GM12878 (cell line): Measurements from ENCODE around the gene RIC1. TPM values are rescaled to one million over a fixed set of nuclear protein-coding genes. Genes with fewer than 3 reads are reported as not detected.

Experiments
- ATAC-seq: fragments of 200-7000 bp; cut with Tn5 transposase; 3 replicates; pipeline ENCODE4 v1.9.1; 2020; ENCODE audit warnings: mild to moderate bottlenecking, moderate library complexity
- BruUV-seq: library from RNA; stranded (reverse); fragments of 400-500 nt; replicated peaks from 2 replicates; lab custom pipeline; 2021; lab: Mats Ljungman, UMichigan
- CTCF ChIA-PET: fragments of 300-600 bp; sonication (Branson Sonifier 250); formaldehyde crosslinking; extraction: SDS; loops from one replicate; lab custom pipeline; 2021; ENCODE audit warnings: inconsistent platforms; lab: Yijun Ruan, JAX
- POLR2A ChIA-PET: fragments of 350-600 bp; formaldehyde crosslinking; extraction: SDS; loops from one replicate; lab custom pipeline; 2021; ENCODE audit warnings: inconsistent platforms; lab: Charles Lee
- RAD21 ChIA-PET: fragments of 300-600 bp; sonication (Branson Sonifier 250); formaldehyde crosslinking; loops from one replicate; lab custom pipeline; 2023; ENCODE audit warnings: antibody characterized with exemption; ENCODE audit not compliant: unreplicated experiment; lab: Charles Lee
- SMC1A ChIA-PET: fragments of 300-600 bp; sonication (Branson Sonifier 250); formaldehyde crosslinking; loops from one replicate; lab custom pipeline; 2023; ENCODE audit not compliant: unreplicated experiment, uncharacterized antibody; lab: Charles Lee
- DNase-seq: peaks from one replicate; pipeline ENCODE4 v3.0.0-alpha.2; 2011; ENCODE audit warnings: low read depth, low spot score
- FAIRE-seq: peaks from 3 replicates; lab custom pipeline; 2011; peaks lifted over from hg19 to GRCh38; lab: Jason Lieb, UNC
- H2AFZ ChIP-seq: 2 replicates; pipeline ENCODE4 v1.6.0; 2011; ENCODE audit warnings: low read depth, low read length, control low read depth; ENCODE audit not compliant: control insufficient read depth
- H3K27ac ChIP-seq: 2 replicates; pipeline ENCODE4 v1.5.1; 2011; ENCODE audit warnings: control low read depth; ENCODE audit not compliant: control insufficient read depth, insufficient read depth
- H3K27me3 ChIP-seq, 2 experiments: replicated peaks in 1 of 2; 2 replicates each; pipeline versions ENCODE4 v1.6.0 to v1.6.1; 2011; ENCODE audit warnings: low read length in 1 of 2; ENCODE audit not compliant: control insufficient read depth in 2 of 2, insufficient read depth in 2 of 2
- H3K36me3 ChIP-seq, 2 experiments: 2 replicates each; pipeline ENCODE4 v1.5.1; 2011; ENCODE audit warnings: low read length in 1 of 2; ENCODE audit not compliant: control insufficient read depth in 2 of 2, insufficient read depth in 2 of 2
- H3K4me1 ChIP-seq: 2 replicates; pipeline ENCODE4 v1.6.1; 2011; ENCODE audit warnings: mild to moderate bottlenecking, low read length, moderate library complexity, mixed read lengths; ENCODE audit not compliant: control insufficient read depth, insufficient read depth
- H3K4me2 ChIP-seq: 2 replicates; pipeline ENCODE4 v1.6.0; 2011; ENCODE audit warnings: control low read depth; ENCODE audit not compliant: control insufficient read depth, insufficient read depth
- H3K4me3 ChIP-seq: fragments of 200-600 bp; sonication (generic); 2 replicates; pipeline ENCODE4 v1.5.1; 2016
- H3K79me2 ChIP-seq: 2 replicates; pipeline ENCODE4 v1.6.0; 2011; ENCODE audit warnings: low read length; ENCODE audit not compliant: control insufficient read depth, insufficient read depth
- H3K9ac ChIP-seq: 2 replicates; pipeline ENCODE4 v1.8.0; 2011; ENCODE audit warnings: low read length, control low read depth, mixed read lengths; ENCODE audit not compliant: control insufficient read depth, insufficient read depth
- H3K9me3 ChIP-seq: replicated peaks from 3 replicates; pipeline ENCODE4 v1.5.1; 2011; ENCODE audit warnings: mild to moderate bottlenecking, low read length; ENCODE audit not compliant: control insufficient read depth, insufficient read depth
- H4K20me1 ChIP-seq: 2 replicates; pipeline ENCODE4 v1.6.0; 2011; ENCODE audit not compliant: control insufficient read depth, insufficient read depth
- RBBP5 ChIP-seq: fragments of 200-600 bp; sonication (generic); conservative IDR thresholded peaks from 2 replicates; pipeline ENCODE4 v1.6.1; 2016
- RUNX3 ChIP-seq: IDR thresholded peaks from 2 replicates; pipeline ENCODE4 v1.6.1; 2012; ENCODE audit warnings: low read length, inconsistent platforms
- TCF3 ChIP-seq: IDR thresholded peaks from 2 replicates; pipeline ENCODE4 v1.6.1; 2012; ENCODE audit warnings: low read depth, mild to moderate bottlenecking, low read length, borderline replicate concordance; ENCODE audit not compliant: insufficient read depth
- YBX1 ChIP-seq: fragments of 450-650 bp; IDR thresholded peaks from 2 replicates; pipeline ENCODE4 v1.6.1; 2016; ENCODE audit warnings: antibody characterized with exemption
- ZBTB40 ChIP-seq: fragments of 450-650 bp; IDR thresholded peaks from 2 replicates; pipeline ENCODE4 v1.6.1; 2016; ENCODE audit warnings: mild to moderate bottlenecking, moderate library complexity, borderline replicate concordance
- ZZZ3 ChIP-seq: IDR thresholded peaks from 2 replicates; pipeline ENCODE4 v1.6.1; 2011; ENCODE audit warnings: low read depth; ENCODE audit not compliant: control insufficient read depth, insufficient read length
- whole genome bisulfite sequencing: methylation state at CpG from one replicate; pipeline ENCODE4 v1.1.6; 2016; ENCODE audit warnings: low lambda C conversion rate; ENCODE audit not compliant: insufficient replicate concordance, insufficient coverage; ENCODE audit errors: missing lambda C conversion rate; 5-methylcytosine and 5-hydroxymethylcytosine counted together
- in situ Hi-C: fragments of 300-500 bp; cut with MboI; formaldehyde crosslinking; loops from 9 replicates; pipeline ENCODE4 v1.14.3; 2018; ENCODE audit warnings: mixed read lengths
- intact Hi-C: fragments of 100-400 bp; cut with micrococcal nuclease; formaldehyde crosslinking; loops from one replicate; pipeline ENCODE4 v1.14.2; 2022; ENCODE audit not compliant: unreplicated experiment
- polyA plus RNA-seq, 11 experiments: library from polyadenylated mRNA; depleted of rRNA in 4 of 11; unstranded in 6 of 11; stranded (reverse) in 5 of 11; fragments of >200 nt; fragmentation: Nextera tagmentation in 4 of 11; fragmentation: Illumina TruSeq in 1 of 11; extraction: Ambion mirVana in 4 of 11; extraction: Trizol in 1 of 11; gene quantifications; 1 replicate in 1 of 11; 2 replicates in 10 of 11; pipeline versions ENCODE4 v1.2.1 to v1.2.3, GENCODE V29; 2011 to 2016; ENCODE audit warnings: inconsistent platforms in 2 of 11, missing spikeins in 2 of 11, low read depth in 1 of 11
- total RNA-seq, 4 experiments: library from RNA; depleted of rRNA in 3 of 4; stranded (reverse); fragments of >200 nt in 3 of 4; fragmentation: Illumina TruSeq in 1 of 4; extraction: Trizol in 1 of 4; gene quantifications; 2 replicates each; pipeline versions ENCODE4 v1.2.1 to v1.2.3, GENCODE V29; 2013 to 2021
- TF ChIP-seq, protein P1 (sequence below): IDR thresholded peaks from 2 replicates; pipeline ENCODE4 v1.6.1; 2012; ENCODE audit warnings: mild to moderate bottlenecking, low read depth, low read length

RIC1 gene
- total and polyA plus RNA-seq, 10 of the 15 experiments (the other 5 are each of a cell fraction or from before 2014, with no cell fraction given) = 6.2 to 59.8 (median 33.3) TPM

DNA sequence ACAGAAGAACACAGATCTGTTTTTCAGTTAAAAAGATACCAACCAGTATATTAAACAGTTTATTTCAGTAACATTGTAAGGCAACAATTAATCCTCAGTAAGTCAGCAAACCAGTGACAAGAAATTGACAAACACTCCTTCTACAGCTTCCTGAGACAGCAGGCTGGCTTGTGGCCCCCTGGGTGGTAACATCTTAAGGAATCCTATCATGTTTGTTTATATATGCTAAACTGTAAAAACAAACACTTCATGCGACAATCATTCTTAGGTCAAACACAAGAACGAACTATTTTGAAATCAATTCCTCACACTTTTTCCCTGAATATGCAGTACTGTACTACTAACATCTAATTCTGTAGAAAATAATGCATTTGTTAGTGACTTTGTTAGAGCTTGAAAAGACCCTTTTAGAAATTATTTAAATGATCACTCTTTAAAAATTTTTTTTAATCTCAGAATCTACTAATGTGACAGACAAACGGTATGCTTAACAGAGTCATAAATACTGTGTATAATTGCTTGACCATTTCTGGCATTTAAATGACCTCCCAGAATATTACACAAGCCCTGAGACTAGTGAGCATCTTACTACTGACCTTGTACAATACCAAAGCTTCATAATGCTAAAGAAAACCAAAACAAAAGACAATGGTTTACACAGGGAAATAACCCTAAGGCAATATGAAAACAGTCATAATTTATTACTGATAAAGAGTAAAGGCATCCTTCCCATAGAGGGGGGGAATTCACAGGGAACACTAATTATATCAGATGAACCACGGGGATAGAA, 155.8 kb downstream of the RIC1 start:
- Histone ChIP-seq H4K20me1 (no peaks in the 10 kb centered on the region), H2AFZ (no peak overlapping the region), H3K36me3 (peaks cover 17 to 26% of the 10 kb centered on the region in 2 experiments), H3K4me1 (no peaks in the 10 kb centered on the region), H3K9me3 (peaks cover 5% of the 10 kb centered on the region; the same call in 2 of the 3 replicates), H3K4me2 (no peak overlapping the region), H3K4me3 (no peak overlapping the region), H3K27me3 (no peaks in the 10 kb centered on the region), H3K79me2 (no peaks in the 10 kb centered on the region), H3K9ac (no peak overlapping the region), H3K27ac (no peak overlapping the region)
- SMC1A ChIA-PET = interaction anchor here (0.7 to 1.4 kb wide), 3 partner anchors 20 to 127 kb away, joined by 3 read pairs; no protein-coding TSS in a partner anchor
- TF ChIP-seq, protein P1, sequence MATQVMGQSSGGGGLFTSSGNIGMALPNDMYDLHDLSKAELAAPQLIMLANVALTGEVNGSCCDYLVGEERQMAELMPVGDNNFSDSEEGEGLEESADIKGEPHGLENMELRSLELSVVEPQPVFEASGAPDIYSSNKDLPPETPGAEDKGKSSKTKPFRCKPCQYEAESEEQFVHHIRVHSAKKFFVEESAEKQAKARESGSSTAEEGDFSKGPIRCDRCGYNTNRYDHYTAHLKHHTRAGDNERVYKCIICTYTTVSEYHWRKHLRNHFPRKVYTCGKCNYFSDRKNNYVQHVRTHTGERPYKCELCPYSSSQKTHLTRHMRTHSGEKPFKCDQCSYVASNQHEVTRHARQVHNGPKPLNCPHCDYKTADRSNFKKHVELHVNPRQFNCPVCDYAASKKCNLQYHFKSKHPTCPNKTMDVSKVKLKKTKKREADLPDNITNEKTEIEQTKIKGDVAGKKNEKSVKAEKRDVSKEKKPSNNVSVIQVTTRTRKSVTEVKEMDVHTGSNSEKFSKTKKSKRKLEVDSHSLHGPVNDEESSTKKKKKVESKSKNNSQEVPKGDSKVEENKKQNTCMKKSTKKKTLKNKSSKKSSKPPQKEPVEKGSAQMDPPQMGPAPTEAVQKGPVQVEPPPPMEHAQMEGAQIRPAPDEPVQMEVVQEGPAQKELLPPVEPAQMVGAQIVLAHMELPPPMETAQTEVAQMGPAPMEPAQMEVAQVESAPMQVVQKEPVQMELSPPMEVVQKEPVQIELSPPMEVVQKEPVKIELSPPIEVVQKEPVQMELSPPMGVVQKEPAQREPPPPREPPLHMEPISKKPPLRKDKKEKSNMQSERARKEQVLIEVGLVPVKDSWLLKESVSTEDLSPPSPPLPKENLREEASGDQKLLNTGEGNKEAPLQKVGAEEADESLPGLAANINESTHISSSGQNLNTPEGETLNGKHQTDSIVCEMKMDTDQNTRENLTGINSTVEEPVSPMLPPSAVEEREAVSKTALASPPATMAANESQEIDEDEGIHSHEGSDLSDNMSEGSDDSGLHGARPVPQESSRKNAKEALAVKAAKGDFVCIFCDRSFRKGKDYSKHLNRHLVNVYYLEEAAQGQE = no peak
- TF ChIP-seq RBBP5 (no peak), YBX1 (no peak), RUNX3 (no peak), ZBTB40 (no peak), TCF3 (no peak), ZZZ3 (no peak)
- POLR2A ChIA-PET = interaction anchor here (1.2 kb wide), 1 partner anchor 1026 kb away, joined by 3 read pairs; no protein-coding TSS in a partner anchor
- 89% methylated on average over 4 of the region's 4 CpGs for WGBS
- FAIRE-seq (no peak), DNase-seq (no peak), ATAC-seq (peak; percentile 11; the same call in 1 of the 3 replicates)
- RAD21 ChIA-PET = interaction anchor here (1.4 kb wide), 1 partner anchor 161 kb away, joined by 3 read pairs; no protein-coding TSS in a partner anchor
- in situ Hi-C loops (no loop called here), intact Hi-C loops (no loop called here)
- CTCF ChIA-PET = interaction anchor here (1.5 kb wide), 1 partner anchor 21 kb away, joined by 4 read pairs; no protein-coding TSS in a partner anchor
- no TSS peak for BruUV-seq
